HG03575 (cell line): ENCODE results near the gene METTL27.
"Not testable (repeated sequence)": the region's sequence is repeated elsewhere in the genome, so short reads cannot be mapped to it uniquely, and the experiment has no call there.

Experiments used
- ATAC-seq: cut with Tn5 transposase; IDR thresholded peaks from one replicate; pipeline ENCODE4 v1.9.1; 2021; ENCODE audit not compliant: unreplicated experiment, insufficient number of reproducible peaks, low FRiP score; ENCODE audit errors: extremely low read depth

Gene METTL27

DNA sequence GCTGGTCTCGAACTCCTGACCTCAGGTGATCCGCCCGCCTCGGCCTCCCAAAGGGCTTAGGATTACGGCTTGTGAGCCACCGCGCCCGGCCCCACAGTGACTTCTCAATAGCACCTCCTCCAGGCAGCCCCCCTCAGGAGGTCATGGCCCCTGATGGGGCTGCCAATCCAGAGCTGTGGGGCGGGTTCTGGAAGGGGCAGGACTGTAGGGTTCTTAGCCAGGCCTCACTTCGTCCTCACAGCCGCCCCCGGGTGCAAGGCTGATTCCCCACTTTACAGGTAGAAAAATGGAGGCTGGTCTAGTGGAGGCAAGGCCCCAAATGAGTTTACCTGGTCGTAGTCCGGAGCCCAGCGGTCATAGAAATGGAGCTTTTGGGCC, 638 bp downstream of the METTL27 start:
- no peak for ATAC-seq

GRCh38 chr7:73840715-73841379, 1.5 kb downstream of the METTL27 start:
- ATAC-seq, result no peak

- ATAC-seq, result no peak
Measured at GRCh38 chr7:73839743-73840714, 2.3 kb downstream of the METTL27 start.

DNA sequence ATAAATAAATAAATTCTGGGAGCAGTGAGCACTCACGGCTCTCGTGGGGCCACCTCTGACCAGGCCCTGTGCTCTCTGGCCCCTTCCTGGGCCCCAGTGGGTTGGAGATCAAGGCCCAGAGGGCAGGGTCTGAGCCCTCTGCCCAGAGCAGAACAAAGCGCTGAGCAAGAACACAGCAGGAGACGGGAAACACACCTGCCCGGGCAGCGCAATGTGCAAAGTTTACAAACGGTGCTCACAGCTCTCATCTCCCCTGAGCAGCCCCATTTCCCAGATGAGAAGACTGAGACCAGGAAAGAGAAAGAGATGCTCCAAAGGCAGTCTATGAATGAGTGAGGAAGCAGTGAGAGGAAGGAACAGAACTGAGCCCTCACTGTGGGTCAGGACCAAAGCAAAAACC, 3.0 kb downstream of the METTL27 start:
- no peak for ATAC-seq

DNA sequence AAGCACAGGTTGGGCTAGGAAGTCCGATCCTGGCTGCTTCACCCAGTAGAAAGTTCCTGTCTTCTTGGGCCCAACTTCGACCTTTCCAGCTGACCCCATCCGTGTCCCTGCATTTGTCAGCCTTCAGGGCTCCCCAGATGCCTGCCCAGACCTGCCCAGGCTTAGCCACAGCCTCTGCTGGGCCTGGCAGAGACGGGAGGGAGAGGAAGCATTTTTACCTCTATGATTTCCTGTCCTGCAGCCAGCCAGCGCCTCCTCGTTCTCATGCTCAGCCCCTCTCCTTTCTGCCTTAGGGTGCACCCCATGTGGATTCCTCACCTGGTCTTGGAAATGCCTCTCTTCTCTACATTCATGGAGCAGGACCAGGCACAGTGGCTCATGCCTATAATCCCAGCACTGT, 3.7 kb downstream of the METTL27 start:
- no peak for ATAC-seq

GRCh38 chr7:73837167-73837566, 5.1 kb downstream of the METTL27 start:
- ATAC-seq, result not testable (repeated sequence)

GRCh38 chr7:73834626-73835191, 7.6 kb downstream of the METTL27 start:
- ATAC-seq, result no peak

- ATAC-seq, result no peak
Measured at GRCh38 chr7:73833251-73833919, 8.9 kb downstream of the METTL27 start.

DNA sequence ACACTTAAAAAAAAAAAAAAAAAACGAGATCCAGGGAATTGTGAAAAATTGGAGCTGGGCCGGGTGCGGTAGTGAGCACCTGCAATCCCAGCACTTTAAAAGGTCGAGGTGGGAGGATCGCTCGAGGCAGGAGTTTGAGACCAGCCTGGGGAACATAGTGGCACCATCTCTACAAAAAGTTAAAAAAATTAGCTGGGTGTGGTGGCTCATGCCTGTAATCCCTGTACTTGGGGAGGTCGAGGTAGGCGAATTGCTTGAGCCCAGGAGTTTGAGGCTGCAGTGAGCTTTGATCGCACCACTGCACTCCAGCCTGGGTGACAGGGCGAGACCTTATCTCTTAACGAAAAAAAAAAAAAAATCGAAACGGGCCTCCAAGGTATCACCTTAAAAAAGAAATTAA, 9.5 kb downstream of the METTL27 start:
- no peak for ATAC-seq

GRCh38 chr7:73831834-73832651, 10.3 kb downstream of the METTL27 start:
- ATAC-seq, result no peak

GRCh38 chr7:73831584-73831833, 10.8 kb downstream of the METTL27 start:
- ATAC-seq, result no peak

- no peak for ATAC-seq
Measured at GRCh38 chr7:73830681-73831583, 11.4 kb downstream of the METTL27 start, which contains the start of gene CLDN4. Gene CLDN4, plus strand, starts transcription at chr7:73830996. Its CDS starts 206 bp downstream, at chr7:73831202.

DNA sequence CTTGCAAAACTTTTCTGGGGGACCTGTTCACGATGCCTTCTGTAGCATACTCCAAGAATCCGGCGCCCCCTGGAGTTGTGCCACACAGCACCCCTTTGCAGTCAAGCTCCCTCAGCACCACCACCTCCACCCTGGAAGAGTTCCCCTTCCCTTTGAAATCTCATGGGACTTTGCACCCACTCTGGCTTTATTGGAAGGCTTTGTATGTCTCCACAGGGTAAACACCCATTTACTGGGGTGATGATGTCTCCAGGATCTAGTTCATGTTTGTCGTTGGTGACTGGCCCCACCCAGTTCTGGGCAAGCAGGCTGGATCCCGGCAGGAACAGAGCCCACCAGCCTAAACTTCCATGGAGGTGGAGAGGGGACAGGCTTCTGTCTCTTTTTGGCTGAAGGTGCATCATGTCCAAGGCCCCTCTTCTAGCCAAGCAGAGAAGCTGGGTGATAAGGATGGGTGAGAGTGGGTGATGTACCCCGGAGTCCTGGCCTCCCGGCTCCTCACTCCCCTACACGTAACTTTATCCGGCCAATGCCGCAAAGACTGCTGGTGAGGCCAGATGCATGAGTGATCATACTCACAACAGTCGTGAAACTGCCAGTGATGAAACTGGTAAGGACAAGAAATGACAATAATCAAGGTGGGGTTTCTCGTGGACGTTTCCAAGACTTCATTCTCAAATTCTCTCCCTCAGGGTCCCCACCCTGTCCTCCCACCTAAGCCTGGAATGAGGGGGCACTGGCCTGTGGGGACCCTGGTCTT, 12.2 kb downstream of the METTL27 start:
- ATAC-seq, result no peak

- ATAC-seq, result no peak
Measured at GRCh38 chr7:73829505-73829904, 12.8 kb downstream of the METTL27 start.

- no peak for ATAC-seq
Measured at GRCh38 chr7:73828972-73829371, 13.3 kb downstream of the METTL27 start.

GRCh38 chr7:73828107-73828803, 14.1 kb downstream of the METTL27 start:
- no peak for ATAC-seq
